MM.1S (cell line): ENCODE measurements around the gene LRP6.

ENCODE experiments used
- CTCF ChIP-seq: fragments of 300-600 bp; sonication (generic); IDR thresholded peaks from 2 replicates; pipeline ENCODE4 v1.5.1; 2016; ENCODE audit warnings: antibody characterized with exemption, low read length, mixed read lengths
- EZH2 ChIP-seq: fragments of 300-600 bp; sonication (generic); optimal IDR thresholded peaks from 2 replicates; pipeline ENCODE3; 2017; ENCODE audit warnings: low read depth, mild to moderate bottlenecking, antibody characterized with exemption, low read length, mixed read lengths
- EZH2phosphoT487 ChIP-seq: fragments of 300-600 bp; sonication (generic); IDR thresholded peaks from 2 replicates; pipeline ENCODE4 v1.6.1; 2018; ENCODE audit warnings: antibody characterized with exemption, low read length

GRCh38 chr12:12108441-12109058 lies 158.3 kb downstream of the LRP6 start:
- no peak for TF ChIP-seq CTCF
- TF ChIP-seq EZH2, result no peak
- no peak for TF ChIP-seq EZH2phosphoT487
